ENCODE results near the gene DTNB. TPM values are rescaled to one million over a fixed set of nuclear protein-coding genes. Genes with fewer than 3 reads are reported as not detected.

Gene DTNB
- total RNA-seq, 1 donor from 2014 or later = 12.0 TPM

DNA sequence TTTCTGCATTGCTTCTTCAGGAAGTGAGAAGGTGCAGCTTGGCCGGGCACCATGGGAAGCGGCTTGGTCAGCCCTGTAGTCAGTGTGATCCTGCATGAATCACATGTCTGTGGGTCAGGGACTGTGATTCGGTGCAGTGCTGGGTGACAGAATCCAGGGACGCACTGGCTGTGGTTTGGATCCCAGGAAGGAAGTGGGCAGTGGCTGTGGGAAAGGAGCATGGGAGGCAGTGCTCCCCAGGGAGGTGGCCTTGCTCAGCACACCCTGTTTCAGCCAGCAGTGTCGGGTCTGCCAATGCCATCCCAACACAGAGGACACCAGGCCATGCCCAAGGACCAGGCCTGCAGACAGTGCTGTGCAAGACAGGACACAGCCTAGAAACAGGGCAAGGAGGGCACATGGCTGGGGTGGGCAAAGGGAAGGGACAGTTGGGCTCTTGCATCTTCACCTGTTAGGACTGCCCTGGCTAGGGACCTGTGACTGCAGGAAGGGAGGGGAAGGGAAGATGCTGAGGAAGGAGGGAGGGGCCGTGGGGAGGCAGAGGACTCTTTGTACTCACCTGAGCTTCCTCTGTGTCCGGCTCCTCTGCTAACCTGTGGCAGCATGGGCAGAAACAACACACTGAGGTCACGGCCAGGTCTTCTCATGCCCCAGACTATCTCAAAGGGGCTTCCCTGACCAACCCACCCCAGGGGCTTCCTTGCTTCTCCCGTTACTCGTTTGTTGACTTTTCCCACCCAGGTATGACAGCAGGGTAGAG, 294.5 kb downstream of the DTNB start:
- H3K27ac Mint-ChIP-seq (ENCODE audit: unreplicated experiment) = no peak overlapping the region
- no peak overlapping the region for H3K4me3 Mint-ChIP-seq (ENCODE audit: unreplicated experiment)
- TF ChIP-seq, protein P1, sequence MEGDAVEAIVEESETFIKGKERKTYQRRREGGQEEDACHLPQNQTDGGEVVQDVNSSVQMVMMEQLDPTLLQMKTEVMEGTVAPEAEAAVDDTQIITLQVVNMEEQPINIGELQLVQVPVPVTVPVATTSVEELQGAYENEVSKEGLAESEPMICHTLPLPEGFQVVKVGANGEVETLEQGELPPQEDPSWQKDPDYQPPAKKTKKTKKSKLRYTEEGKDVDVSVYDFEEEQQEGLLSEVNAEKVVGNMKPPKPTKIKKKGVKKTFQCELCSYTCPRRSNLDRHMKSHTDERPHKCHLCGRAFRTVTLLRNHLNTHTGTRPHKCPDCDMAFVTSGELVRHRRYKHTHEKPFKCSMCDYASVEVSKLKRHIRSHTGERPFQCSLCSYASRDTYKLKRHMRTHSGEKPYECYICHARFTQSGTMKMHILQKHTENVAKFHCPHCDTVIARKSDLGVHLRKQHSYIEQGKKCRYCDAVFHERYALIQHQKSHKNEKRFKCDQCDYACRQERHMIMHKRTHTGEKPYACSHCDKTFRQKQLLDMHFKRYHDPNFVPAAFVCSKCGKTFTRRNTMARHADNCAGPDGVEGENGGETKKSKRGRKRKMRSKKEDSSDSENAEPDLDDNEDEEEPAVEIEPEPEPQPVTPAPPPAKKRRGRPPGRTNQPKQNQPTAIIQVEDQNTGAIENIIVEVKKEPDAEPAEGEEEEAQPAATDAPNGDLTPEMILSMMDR (IDR thresholded peaks at IDR 0.05; ENCODE audit: unreplicated experiment) = no peak
- no peak for DNase-seq (ENCODE audit: low spot score)
- no peaks in the 10 kb centered on the region for H3K36me3 Mint-ChIP-seq (ENCODE audit: low read depth, unreplicated experiment)
- peaks cover 15% of the 10 kb centered on the region for H3K27me3 Mint-ChIP-seq (ENCODE audit: unreplicated experiment)
- H3K4me1 Mint-ChIP-seq (ENCODE audit: unreplicated experiment) = peaks cover 4% of the 10 kb centered on the region
- H3K9me3 Mint-ChIP-seq (ENCODE audit: unreplicated experiment) = no peaks in the 10 kb centered on the region

DNA sequence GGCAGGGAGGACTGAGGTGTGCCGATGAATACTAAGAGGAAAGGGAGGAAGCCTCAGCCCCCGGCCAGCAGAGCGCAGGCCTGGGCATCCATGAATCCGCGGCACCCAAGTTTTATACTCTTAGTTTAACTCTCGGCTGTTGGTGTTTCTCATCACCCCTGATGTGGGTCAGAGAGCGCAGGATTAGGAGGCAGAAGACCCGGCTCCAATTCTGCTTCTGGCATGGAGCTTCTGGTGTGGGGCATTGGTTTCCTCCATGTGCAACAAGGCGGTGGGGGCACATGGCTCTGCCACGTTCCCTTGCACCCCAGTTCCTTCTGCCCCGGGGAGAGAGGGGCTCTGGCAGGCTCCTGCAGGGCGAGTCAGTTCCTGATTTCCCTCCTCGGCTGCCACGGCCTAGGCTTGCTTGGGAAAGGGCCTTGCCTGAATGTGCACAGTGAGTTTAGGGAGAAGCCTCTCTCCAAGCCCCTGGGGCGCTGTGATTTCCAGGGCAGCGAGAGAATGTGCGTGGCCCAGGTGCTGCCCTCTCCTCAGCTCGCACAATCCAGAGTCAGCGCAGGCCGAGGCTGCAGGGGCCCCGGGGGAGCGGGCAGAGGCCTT, 295.5 kb downstream of the DTNB start:
- Mint-ChIP-seq H3K4me3 (ENCODE audit: unreplicated experiment) (no peak overlapping the region), H3K9me3 (ENCODE audit: unreplicated experiment) (no peaks in the 10 kb centered on the region), H3K4me1 (ENCODE audit: unreplicated experiment) (peaks cover 4% of the 10 kb centered on the region), H3K36me3 (ENCODE audit: low read depth, unreplicated experiment) (no peaks in the 10 kb centered on the region), H3K27me3 (ENCODE audit: unreplicated experiment) (peaks cover 17% of the 10 kb centered on the region), H3K27ac (ENCODE audit: unreplicated experiment) (no peak overlapping the region)
- TF ChIP-seq, protein P1 (IDR thresholded peaks at IDR 0.05; ENCODE audit: unreplicated experiment) = no peak
- DNase-seq (ENCODE audit: low spot score) = no peak

DNA sequence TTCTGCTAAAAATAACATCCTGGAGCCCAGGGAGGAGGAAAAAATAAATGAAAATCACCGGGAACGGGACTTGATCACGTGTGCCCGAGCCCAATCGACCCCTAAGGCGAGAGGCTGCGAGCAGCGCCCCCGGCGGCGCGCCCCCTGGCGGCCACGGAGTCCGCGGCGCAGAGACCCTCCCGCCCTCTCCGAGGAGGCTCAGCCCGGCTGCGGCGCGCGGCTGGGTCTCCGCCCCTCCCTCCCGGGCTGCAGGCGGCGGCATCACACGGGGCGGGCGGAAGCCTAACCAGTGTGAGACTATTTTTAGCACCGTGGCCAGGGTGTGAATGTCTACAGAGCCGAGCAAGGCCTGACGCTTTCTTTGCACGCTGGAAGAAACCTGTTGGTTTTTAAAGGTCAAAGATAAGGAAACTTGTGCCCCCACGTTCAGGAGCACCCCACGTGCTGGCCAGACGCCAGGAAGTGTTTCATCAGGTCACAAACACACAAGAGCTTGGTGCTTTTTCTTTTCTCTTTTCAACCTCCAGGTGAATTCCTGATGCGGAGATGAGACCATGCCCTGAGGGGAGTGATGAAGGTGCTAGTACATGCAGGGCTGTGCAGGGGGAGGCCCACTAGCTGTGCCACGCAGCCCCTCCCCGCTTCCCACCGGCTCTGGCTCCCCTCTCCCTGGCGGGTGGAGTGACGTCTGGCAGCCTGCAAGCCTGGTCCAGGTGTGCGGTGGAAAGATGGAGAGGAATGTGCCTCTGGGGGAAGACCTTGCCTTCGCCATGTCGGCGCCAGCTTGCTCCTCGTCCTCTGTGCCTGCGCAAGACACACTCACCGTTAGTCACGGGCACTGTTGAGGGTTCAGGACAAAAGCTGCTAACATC, 296.4 kb downstream of the DTNB start:
- H3K4me1 Mint-ChIP-seq (ENCODE audit: unreplicated experiment) = peaks cover 4% of the 10 kb centered on the region
- peaks cover 15% of the 10 kb centered on the region for H3K27me3 Mint-ChIP-seq (ENCODE audit: unreplicated experiment)
- DNase-seq (ENCODE audit: low spot score) = peak; percentile 89
- TF ChIP-seq, protein P1 (IDR thresholded peaks at IDR 0.05; ENCODE audit: unreplicated experiment) = peak; percentile 98
- no peaks in the 10 kb centered on the region for H3K36me3 Mint-ChIP-seq (ENCODE audit: low read depth, unreplicated experiment)
- H3K27ac Mint-ChIP-seq (ENCODE audit: unreplicated experiment) = no peak overlapping the region
- no peaks in the 10 kb centered on the region for H3K9me3 Mint-ChIP-seq (ENCODE audit: unreplicated experiment)
- H3K4me3 Mint-ChIP-seq (ENCODE audit: unreplicated experiment) = no peak overlapping the region

DNA sequence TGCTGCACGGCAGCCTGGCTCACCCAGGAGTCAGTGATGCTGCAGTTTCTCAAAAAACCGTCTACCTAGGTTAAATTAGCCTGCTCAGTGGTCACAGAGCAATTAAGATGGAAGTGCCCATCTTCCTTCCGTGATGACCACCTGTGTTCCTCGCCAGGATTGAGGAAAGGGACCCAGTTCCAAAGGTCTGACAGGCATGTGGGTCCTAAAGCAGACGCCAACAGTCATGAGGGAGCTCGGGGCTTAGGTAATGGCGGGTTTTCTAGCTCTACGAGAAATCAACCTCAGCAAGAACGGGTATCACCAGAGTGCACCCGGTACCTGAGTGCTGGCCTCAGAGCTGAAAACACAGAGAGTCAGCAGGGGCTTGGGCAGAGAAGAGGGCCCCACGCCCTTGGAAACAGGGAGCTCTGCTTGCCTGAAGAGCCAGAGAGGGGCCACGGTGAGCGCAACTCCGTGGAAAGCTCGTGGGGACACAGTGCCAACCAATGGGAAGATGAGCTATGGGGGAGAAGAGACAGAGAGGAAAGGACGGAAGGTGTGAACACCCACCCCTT, 297.3 kb downstream of the DTNB start:
- H3K27me3 Mint-ChIP-seq (ENCODE audit: unreplicated experiment) = peaks cover 15% of the 10 kb centered on the region
- H3K27ac Mint-ChIP-seq (ENCODE audit: unreplicated experiment) = no peak overlapping the region
- no peak for DNase-seq (ENCODE audit: low spot score)
- H3K4me3 Mint-ChIP-seq (ENCODE audit: unreplicated experiment) = peak overlapping the region; percentile 69
- no peaks in the 10 kb centered on the region for H3K36me3 Mint-ChIP-seq (ENCODE audit: low read depth, unreplicated experiment)
- TF ChIP-seq, protein P1 (IDR thresholded peaks at IDR 0.05; ENCODE audit: unreplicated experiment) = no peak
- H3K9me3 Mint-ChIP-seq (ENCODE audit: unreplicated experiment) = no peaks in the 10 kb centered on the region
- peaks cover 4% of the 10 kb centered on the region for H3K4me1 Mint-ChIP-seq (ENCODE audit: unreplicated experiment)

All from endothelial cell (in vitro differentiated cells).